HUDEP-2 (cell line): ENCODE data around the gene ENO2.
A peak's percentile ranks its signal among the peaks of the same experiment; 100 is the strongest.

ENCODE experiments used
- DNase-seq, 76 experiments: peaks; one replicate each; lab custom pipeline; 2025; ENCODE audit not compliant: unreplicated experiment in 76 of 76; lab: John Stamatoyannopoulos, UW

Gene ENO2

GRCh38 chr12:6958609-6959057 lies 44.3 kb downstream of the ENO2 start:
- DNase-seq, result no peak

DNA sequence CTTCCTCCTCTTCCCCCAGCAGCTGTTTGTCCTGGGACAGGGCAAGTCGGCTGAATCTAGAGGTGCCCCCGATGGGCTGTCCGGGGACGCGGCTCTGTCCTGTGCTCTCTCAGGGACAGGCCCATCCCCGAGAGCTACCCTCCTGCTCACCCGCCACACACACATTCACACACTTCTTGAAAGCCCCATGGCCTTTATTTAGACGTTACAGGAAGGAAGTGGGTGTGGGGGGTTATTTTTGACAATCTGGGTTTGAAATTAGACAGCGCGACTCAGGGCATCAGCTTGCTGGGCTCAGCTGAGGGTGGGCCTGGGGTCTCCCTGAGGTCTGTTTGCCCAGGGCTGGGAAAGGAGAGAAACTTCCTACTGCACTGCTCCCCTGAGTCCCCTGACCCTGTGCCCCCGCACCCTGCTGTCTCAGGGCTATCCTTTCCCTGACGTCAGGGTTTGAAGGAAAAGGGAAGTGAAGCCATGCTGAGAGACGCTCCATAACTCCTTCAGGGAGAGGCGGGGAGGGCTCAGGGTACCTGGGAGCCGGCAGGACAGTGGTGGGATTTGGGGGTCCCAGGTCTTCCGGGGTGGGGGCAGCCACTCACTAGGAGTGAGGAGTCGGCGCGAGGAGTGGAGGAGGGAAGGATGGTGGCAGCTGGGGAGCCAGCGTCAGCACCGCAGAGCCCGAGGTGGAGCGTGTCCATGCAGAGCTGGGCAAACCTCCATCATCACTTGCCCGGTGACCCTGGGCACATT lies 44.9 kb downstream of the ENO2 start:
- DNase-seq, result no peak

DNA sequence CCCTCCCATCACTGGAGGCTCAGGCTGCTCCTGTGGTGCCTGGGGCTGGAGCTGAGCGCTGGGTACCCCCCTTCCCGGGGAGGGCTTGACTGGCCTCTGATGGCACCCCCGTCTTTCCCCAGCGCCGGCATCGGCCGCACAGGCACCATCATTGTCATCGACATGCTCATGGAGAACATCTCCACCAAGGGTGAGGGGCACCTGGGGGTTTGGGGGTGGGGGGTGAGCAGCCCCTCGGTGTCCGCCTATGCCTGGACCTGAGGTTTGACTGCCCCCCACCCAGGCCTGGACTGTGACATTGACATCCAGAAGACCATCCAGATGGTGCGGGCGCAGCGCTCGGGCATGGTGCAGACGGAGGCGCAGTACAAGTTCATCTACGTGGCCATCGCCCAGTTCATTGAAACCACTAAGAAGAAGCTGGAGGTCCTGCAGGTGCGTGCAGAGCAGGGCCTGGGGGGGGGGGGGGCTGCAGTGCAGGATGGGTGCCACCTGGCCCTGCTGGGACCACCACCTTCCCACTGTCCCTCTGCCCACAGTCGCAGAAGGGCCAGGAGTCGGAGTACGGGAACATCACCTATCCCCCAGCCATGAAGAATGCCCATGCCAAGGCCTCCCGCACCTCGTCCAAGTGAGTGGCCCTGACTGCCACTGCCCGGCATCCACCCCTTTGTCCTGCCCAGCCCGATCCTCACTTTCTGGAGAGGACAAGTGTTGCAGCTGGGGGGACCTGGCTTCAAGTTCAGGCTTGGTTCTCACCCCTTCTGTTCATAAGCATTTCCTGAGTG lies 45.6 kb downstream of the ENO2 start:
- no peak for DNase-seq

- DNase-seq, result peak in 35 of 76 experiments; percentile 10 to 83 (median 38)
These were observed 46.4 kb downstream of the ENO2 start for GRCh38 chr12:6960593-6961277.

- DNase-seq, result peak in 74 of 76 experiments; percentile 61 to 95 (median 86)
These were observed 46.9 kb downstream of the ENO2 start for GRCh38 chr12:6961278-6961694.

DNA sequence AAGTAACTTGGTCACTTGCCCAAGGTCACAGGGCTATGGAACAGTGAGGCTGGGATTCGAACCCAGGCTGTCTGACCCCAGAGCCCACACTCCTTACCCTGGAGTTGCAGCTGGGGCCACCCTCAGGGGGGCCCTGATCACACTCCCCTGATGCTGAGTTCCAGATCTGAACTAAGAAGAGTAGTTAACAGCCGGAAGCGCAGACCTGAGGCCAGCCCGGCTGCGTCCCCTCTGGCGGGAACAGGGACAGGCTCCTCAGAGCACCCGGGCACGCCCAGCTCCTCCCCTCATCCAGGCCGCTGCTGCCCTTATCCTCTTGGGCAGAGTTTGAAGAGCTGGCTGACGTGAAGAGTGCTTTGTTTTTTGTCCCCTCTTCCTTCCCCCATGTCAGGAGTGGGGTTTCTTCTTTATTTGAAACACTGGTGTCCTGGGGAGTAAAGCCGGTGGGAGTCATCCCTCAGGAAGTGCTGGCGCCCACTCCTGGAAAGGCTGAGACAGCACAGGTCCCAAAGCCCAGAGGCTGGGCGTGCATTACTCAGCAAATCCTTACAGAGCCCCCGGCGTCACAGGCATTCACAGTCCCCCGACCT lies 47.4 kb downstream of the ENO2 start:
- peak in 75 of 76 experiments; percentile 33 to 92 (median 78) for DNase-seq

DNA sequence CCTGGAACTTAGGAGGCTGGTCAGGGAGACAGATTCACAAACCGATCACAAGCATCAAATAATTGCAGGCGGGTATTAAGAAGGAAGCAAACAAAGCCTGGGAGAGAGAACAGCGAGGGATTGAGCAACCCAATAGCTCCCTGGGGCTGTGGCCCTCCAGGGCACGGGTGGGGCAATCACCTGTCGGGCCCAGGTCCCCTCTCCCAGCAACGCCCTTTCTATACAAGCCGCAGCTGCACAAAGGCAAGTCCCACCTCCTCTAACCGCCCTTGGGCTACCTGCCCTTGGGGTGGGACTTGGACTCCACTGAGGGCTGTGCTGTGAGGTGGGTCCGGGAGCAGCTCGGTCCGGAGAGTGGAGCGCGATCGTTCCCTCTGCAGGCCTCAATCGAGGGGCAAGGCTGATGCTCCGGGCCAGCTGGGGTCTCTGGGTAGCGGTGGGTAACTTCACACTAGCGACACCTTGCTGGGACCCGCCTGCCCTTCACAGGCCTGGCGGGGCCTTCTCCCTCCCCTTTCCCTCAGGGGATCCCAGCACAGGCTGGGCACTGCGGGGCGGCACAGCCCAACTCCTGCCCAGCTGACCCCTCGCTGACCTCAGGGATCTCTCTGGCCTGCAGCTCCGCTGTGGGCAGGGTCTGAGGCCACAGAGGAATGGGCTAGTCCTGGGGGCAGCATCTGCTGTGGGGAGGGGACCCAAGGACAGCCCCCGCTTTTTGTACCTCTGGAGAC lies 48.1 kb downstream of the ENO2 start:
- peak in 1 of 76 experiments; percentile 79 for DNase-seq

DNA sequence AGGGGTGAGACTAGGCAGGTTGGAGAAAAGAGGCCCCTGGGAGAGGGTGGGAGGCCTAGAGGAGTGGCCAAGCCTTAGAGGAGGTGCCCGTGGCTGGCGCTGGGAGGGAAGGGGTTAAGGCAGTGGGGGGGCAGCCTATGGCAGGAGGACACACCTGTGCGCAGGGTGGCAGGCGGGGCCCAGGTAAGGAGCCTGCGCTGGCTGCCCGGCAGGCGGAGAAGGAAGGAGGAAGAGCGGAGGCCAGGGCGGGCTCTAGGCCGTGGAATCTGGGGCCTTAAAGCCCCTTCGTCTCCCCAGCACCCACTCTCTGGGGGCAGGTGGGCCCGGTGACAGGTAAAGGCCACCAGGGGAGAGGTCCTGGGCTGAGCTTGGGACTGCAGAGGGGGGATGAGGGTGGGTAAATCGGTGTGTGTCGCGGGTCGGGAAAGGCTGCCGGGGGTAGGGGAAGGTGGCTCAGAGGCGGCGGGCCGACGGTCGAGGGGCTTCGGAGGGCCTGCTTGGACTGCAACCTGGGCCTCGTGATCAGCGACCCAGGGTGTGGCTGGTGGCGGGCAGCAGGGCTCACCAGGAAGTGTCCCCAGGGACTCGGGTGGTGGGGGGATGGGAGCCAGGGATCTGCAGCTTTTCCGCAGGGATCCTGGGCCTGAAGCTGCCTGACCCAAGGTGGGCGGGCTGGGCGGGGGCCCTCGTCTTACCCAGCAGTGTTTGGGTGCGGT lies 48.8 kb downstream of the ENO2 start:
- DNase-seq, result no peak

GRCh38 chr12:6963791-6964413 lies 49.5 kb downstream of the ENO2 start:
- DNase-seq, result no peak

GRCh38 chr12:6964605-6965025 lies 50.2 kb downstream of the ENO2 start:
- peak in 21 of 76 experiments; percentile 9 to 62 (median 41) for DNase-seq

GRCh38 chr12:6965026-6965661 lies 50.8 kb downstream of the ENO2 start:
- DNase-seq, result peak in 74 of 76 experiments; percentile 16 to 93 (median 78)

DNA sequence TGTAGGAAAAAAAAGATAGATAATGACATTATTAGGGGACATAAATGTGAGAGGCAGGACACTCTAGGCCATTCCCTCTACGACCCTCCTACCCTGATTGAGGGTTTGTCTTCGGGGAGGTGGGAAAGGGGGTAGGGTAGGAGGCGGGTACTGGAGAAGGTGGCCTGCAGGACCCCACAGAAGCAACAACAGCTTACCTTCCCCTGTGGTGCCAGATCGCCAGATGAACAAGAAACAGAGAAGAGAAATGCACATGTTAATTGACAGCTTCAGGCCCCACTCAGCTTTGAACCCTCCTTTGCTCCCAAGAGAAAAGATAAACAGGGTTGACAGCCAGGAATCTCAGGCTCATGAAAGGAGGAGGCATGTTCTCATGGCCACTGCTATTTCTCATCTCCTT lies 51.3 kb downstream of the ENO2 start:
- DNase-seq, result no peak

DNA sequence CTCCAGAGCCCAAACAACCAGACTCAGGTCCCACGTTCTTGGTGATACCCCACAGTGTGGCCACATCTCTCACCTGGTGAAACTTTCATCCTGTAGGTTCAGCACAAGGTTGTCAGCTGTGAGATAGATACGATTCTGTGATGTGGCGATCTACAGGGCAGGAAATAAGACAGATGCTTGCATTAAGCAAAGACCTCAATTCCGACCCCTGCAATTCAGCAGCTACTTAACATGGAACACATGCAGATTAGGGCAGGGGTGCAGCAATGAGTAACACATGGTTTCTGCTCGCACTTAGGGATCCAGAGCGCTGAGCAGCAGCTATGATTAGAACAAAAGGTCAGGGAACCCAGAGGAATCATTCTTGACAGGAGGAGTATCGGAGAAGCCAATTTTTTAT lies 52.0 kb downstream of the ENO2 start:
- DNase-seq, result no peak

DNA sequence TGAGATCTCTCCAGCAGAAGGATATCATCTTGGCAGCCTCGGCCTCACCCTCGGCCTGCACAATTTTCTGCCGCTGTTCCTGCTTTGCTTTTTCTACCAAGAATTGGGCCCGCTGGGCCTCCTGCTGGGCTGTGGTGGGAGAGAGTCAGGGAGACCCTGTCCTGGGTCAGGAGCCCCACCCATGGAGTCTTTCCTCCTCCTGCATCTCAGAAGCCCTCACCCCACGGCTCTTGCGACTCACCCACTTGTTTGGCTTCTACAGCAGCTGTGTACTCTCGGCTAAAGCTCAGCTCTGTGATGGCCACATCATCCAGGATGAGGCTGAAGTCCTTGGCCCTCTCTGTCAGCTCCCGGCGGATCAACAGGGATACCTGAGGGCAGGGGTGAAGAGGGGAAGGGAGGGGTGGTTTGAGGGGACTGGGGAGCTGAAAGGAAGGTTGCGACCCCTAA lies 53.3 kb downstream of the ENO2 start:
- no peak for DNase-seq

- no peak for DNase-seq
These were observed 54.0 kb downstream of the ENO2 start for GRCh38 chr12:6968426-6968825.

DNA sequence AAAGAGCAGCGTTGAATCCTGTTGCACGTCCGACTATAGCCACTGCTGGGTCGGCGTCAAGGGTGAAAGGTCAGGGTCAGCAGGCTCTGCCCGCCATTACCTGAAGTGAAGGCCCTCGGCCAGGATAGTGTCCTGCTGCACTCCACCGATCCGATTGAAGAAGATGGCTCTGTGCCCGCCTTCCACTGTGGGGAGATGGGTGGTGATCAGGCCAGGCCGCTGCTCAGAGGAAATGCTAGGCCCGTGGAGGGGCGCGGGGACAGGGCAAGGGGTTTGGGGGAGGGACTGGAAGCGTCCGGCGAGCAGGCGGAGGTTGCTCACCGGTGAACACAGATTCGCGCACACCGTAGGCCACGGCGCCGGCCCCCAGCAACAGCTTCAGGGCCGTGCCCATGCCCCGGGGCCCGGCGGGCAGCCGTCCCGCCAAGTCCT lies 55.7 kb downstream of the ENO2 start:
- DNase-seq, result peak in 4 of 76 experiments; percentile 40 to 63 (median 50)
